SK-N-SH (cell line): ENCODE results near the gene SLC25A48.

Experiments
- EP300 ChIP-seq, 2 experiments: IDR thresholded peaks; 2 replicates each; pipeline versions ENCODE4 v1.4.0 to v1.6.1; 2012; ENCODE audit warnings: borderline replicate concordance in 1 of 2, low read depth in 1 of 2, low read length in 1 of 2
- GATA2 ChIP-seq: sonication (generic); formaldehyde crosslinking; IDR thresholded peaks from 2 replicates; pipeline ENCODE4 v1.5.0; 2020; ENCODE audit warnings: mild to moderate bottlenecking, missing genetic modification reagents
- JUND ChIP-seq: IDR thresholded peaks from 2 replicates; pipeline ENCODE4 v1.4.0; 2012
- TAF1 ChIP-seq: IDR thresholded peaks from 2 replicates; pipeline ENCODE4 v1.6.1; 2012; ENCODE audit warnings: low read depth, mild to moderate bottlenecking, low read length, moderate library complexity, borderline replicate concordance
- TF ChIP-seq, protein P1 (sequence below): fragments of 200-600 bp; sonication (generic); IDR thresholded peaks from 2 replicates; pipeline ENCODE4 v1.6.1; 2017; ENCODE audit warnings: antibody characterized with exemption, mild to moderate bottlenecking, moderate library complexity
- TF ChIP-seq, protein P2 (sequence below): IDR thresholded peaks from 2 replicates; pipeline ENCODE4 v1.4.0; 2012; ENCODE audit warnings: low read depth, borderline replicate concordance
- TF ChIP-seq, protein P3 (sequence below): IDR thresholded peaks from 2 replicates; pipeline ENCODE4 v1.4.0; 2012; ENCODE audit warnings: low read depth
- TF ChIP-seq, protein P4 (sequence below): fragments of 150-350 bp; IDR thresholded peaks from 2 replicates; pipeline ENCODE4 v1.6.1; 2016; ENCODE audit warnings: mild to moderate bottlenecking, low read depth, low read length
- TF ChIP-seq, protein P5 (sequence below): fragments of 150-350 bp; IDR thresholded peaks from 2 replicates; pipeline ENCODE4 v1.6.1; 2017; ENCODE audit warnings: antibody characterized with exemption, low read length, low read depth, borderline replicate concordance

DNA sequence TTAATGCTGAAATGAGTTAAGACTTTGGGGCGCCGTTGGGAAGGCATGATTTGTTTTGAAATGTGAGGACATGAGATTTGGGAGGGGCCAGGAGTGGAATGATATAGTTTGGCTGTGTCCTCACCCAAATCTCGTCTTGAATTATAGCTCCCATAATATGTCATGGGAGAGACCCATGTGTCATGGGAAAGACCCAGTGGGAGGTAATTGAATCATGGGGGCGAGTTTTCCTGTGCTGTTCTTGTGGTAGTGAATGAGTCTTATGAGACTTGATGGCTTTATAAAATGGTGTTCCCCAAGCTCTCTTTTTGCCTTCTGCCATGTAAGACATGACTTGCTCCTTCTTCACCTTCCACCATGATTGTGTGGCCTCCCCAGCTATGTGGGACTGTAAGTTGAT, 5.1 kb downstream of the SLC25A48 start:
- TF ChIP-seq TAF1 (no peak), JUND (no peak), GATA2 (CRISPR knock-in tag) (no peak), EP300 (IDR thresholded peaks at IDR 0.05; ENCODE audit: borderline replicate concordance in 1 of 2, low read depth in 1 of 2, low read length in 1 of 2) (no peak)
- TF ChIP-seq, protein P1, sequence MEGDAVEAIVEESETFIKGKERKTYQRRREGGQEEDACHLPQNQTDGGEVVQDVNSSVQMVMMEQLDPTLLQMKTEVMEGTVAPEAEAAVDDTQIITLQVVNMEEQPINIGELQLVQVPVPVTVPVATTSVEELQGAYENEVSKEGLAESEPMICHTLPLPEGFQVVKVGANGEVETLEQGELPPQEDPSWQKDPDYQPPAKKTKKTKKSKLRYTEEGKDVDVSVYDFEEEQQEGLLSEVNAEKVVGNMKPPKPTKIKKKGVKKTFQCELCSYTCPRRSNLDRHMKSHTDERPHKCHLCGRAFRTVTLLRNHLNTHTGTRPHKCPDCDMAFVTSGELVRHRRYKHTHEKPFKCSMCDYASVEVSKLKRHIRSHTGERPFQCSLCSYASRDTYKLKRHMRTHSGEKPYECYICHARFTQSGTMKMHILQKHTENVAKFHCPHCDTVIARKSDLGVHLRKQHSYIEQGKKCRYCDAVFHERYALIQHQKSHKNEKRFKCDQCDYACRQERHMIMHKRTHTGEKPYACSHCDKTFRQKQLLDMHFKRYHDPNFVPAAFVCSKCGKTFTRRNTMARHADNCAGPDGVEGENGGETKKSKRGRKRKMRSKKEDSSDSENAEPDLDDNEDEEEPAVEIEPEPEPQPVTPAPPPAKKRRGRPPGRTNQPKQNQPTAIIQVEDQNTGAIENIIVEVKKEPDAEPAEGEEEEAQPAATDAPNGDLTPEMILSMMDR = no peak
- TF ChIP-seq, protein P2, sequence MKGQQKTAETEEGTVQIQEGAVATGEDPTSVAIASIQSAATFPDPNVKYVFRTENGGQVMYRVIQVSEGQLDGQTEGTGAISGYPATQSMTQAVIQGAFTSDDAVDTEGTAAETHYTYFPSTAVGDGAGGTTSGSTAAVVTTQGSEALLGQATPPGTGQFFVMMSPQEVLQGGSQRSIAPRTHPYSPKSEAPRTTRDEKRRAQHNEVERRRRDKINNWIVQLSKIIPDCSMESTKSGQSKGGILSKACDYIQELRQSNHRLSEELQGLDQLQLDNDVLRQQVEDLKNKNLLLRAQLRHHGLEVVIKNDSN = no peak
- TF ChIP-seq, protein P3, sequence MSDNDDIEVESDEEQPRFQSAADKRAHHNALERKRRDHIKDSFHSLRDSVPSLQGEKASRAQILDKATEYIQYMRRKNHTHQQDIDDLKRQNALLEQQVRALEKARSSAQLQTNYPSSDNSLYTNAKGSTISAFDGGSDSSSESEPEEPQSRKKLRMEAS = no peak
- TF ChIP-seq, protein P4, sequence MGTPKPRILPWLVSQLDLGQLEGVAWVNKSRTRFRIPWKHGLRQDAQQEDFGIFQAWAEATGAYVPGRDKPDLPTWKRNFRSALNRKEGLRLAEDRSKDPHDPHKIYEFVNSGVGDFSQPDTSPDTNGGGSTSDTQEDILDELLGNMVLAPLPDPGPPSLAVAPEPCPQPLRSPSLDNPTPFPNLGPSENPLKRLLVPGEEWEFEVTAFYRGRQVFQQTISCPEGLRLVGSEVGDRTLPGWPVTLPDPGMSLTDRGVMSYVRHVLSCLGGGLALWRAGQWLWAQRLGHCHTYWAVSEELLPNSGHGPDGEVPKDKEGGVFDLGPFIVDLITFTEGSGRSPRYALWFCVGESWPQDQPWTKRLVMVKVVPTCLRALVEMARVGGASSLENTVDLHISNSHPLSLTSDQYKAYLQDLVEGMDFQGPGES = no peak
- TF ChIP-seq, protein P5, sequence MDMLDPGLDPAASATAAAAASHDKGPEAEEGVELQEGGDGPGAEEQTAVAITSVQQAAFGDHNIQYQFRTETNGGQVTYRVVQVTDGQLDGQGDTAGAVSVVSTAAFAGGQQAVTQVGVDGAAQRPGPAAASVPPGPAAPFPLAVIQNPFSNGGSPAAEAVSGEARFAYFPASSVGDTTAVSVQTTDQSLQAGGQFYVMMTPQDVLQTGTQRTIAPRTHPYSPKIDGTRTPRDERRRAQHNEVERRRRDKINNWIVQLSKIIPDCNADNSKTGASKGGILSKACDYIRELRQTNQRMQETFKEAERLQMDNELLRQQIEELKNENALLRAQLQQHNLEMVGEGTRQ = no peak
